ENCODE results near the gene PIM3. TPM values are rescaled to one million over a fixed set of nuclear protein-coding genes. Genes with fewer than 3 reads are reported as not detected.

PIM3 gene
- total RNA-seq, 1 experiment from 2014 or later, result 58.2 TPM

GRCh38 chr22:50000587-50001387 lies 40.2 kb downstream of the PIM3 start:
- ChIA-PET POLR2A (no interaction called here), CTCF (no interaction called here)
- no peak for ATAC-seq
- Histone ChIP-seq H3K27me3 (ENCODE audit: control insufficient read depth, insufficient read depth, low read length) (no peaks in the 10 kb centered on the region), H3K27ac (ENCODE audit: low read length) (no peak overlapping the region), H3K36me3 (ENCODE audit: control insufficient read depth, insufficient read depth, low read length) (no peaks in the 10 kb centered on the region), H3K4me3 (ENCODE audit: low read depth in 2 of 2, low read length in 2 of 2) (no peak overlapping the region), H3K9me3 (ENCODE audit: control insufficient read depth, insufficient read depth, low read depth, low read length) (no peaks in the 10 kb centered on the region), H3K4me1 (ENCODE audit: control insufficient read depth, insufficient read depth, low read length) (peaks cover 12% of the 10 kb centered on the region)
- in situ Hi-C loops (cut with HindIII; ENCODE audit: low pct_unique_long_range_greater_than_20kb, low sequenced_read_pairs), result no loop called here
- no TSS peak for BruUV-seq (replicated peaks)
- DNase-seq (ENCODE audit: low read depth, low spot score), result no peak
- TF ChIP-seq SIN3A (IDR thresholded peaks at IDR 0.05; ENCODE audit: borderline replicate concordance, insufficient read depth, low read depth, low read length) (no peak), REST (IDR thresholded peaks at IDR 0.05; ENCODE audit: insufficient read depth in 1 of 2, low read depth in 2 of 2, low read length in 1 of 2) (no peak), TCF7L2 (IDR thresholded peaks at IDR 0.05; ENCODE audit: low read depth, low read length) (no peak), CTCF (IDR thresholded peaks at IDR 0.05) (no peak), POLR2AphosphoS5 (IDR thresholded peaks at IDR 0.05; ENCODE audit: low read depth, low read length) (no peak)
- intact Hi-C loops (cut with micrococcal nuclease; ENCODE audit: unreplicated experiment), result no loop called here

- no peaks in the 10 kb centered on the region for H3K36me3 ChIP-seq (ENCODE audit: control insufficient read depth, insufficient read depth, low read length)
- H3K4me3 ChIP-seq (ENCODE audit: low read depth in 2 of 2, low read length in 2 of 2), result no peak overlapping the region
- H3K27me3 ChIP-seq (ENCODE audit: control insufficient read depth, insufficient read depth, low read length), result no peaks in the 10 kb centered on the region
- TF ChIP-seq SIN3A (IDR thresholded peaks at IDR 0.05; ENCODE audit: borderline replicate concordance, insufficient read depth, low read depth, low read length), result no peak
- peaks cover 10% of the 10 kb centered on the region for H3K4me1 ChIP-seq (ENCODE audit: control insufficient read depth, insufficient read depth, low read length)
- ATAC-seq, result no peak
- DNase-seq (ENCODE audit: low read depth, low spot score), result no peak
- BruUV-seq (replicated peaks), result no TSS peak
- no peaks in the 10 kb centered on the region for H3K9me3 ChIP-seq (ENCODE audit: control insufficient read depth, insufficient read depth, low read depth, low read length)
- POLR2A ChIA-PET, result interaction anchor here (0.5 kb wide), 1 partner anchor 134 kb away, joined by 11 read pairs; no protein-coding TSS in a partner anchor
- in situ Hi-C loops (cut with HindIII; ENCODE audit: low pct_unique_long_range_greater_than_20kb, low sequenced_read_pairs) (no loop called here), intact Hi-C loops (cut with micrococcal nuclease; ENCODE audit: unreplicated experiment) (no loop called here)
- no peak overlapping the region for H3K27ac ChIP-seq (ENCODE audit: low read length)
- CTCF ChIA-PET, result no interaction called here
Measured at GRCh38 chr22:50001388-50002231, 41.0 kb downstream of the PIM3 start.
